Nephron (organoid): Measurements from ENCODE around the gene HCN4.

Experiments used
- H3K27ac Mint-ChIP-seq, 3 experiments: 2 replicates each; pipeline ENCODE4 v1.8.0; 2020; ENCODE audit warnings: mixed read lengths in 3 of 3, mild to moderate bottlenecking in 2 of 3, moderate library complexity in 1 of 3
- H3K27me3 Mint-ChIP-seq: 2 replicates; pipeline ENCODE4 v1.8.0; 2021; ENCODE audit warnings: low read depth, mild to moderate bottlenecking, moderate library complexity, mixed read lengths
- H3K36me3 Mint-ChIP-seq: 2 replicates; pipeline ENCODE4 v1.8.0; 2020; ENCODE audit warnings: low read depth, mixed read lengths
- H3K4me1 Mint-ChIP-seq: 2 replicates; pipeline ENCODE4 v1.8.0; 2020; ENCODE audit warnings: mixed read lengths
- H3K4me3 Mint-ChIP-seq, 3 experiments: 2 replicates each; pipeline ENCODE4 v1.8.0; 2020; ENCODE audit warnings: mild to moderate bottlenecking in 3 of 3, mixed read lengths in 3 of 3, moderate library complexity in 2 of 3
- H3K9me3 Mint-ChIP-seq: 2 replicates; pipeline ENCODE4 v1.8.0; 2020; ENCODE audit warnings: mixed read lengths
- TF ChIP-seq, protein P1 (sequence below), 3 experiments: fragments of 200-600 bp; sonication (generic); IDR thresholded peaks; one replicate each; pipeline ENCODE4 v1.5.0; 2021; ENCODE audit warnings: antibody characterized with exemption in 3 of 3; ENCODE audit not compliant: unreplicated experiment in 3 of 3

The HCN4 gene

GRCh38 chr15:73341886-73342600 lies 26.7 kb downstream of the HCN4 start:
- TF ChIP-seq, protein P1, sequence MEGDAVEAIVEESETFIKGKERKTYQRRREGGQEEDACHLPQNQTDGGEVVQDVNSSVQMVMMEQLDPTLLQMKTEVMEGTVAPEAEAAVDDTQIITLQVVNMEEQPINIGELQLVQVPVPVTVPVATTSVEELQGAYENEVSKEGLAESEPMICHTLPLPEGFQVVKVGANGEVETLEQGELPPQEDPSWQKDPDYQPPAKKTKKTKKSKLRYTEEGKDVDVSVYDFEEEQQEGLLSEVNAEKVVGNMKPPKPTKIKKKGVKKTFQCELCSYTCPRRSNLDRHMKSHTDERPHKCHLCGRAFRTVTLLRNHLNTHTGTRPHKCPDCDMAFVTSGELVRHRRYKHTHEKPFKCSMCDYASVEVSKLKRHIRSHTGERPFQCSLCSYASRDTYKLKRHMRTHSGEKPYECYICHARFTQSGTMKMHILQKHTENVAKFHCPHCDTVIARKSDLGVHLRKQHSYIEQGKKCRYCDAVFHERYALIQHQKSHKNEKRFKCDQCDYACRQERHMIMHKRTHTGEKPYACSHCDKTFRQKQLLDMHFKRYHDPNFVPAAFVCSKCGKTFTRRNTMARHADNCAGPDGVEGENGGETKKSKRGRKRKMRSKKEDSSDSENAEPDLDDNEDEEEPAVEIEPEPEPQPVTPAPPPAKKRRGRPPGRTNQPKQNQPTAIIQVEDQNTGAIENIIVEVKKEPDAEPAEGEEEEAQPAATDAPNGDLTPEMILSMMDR (IDR thresholded peaks at IDR 0.05; ENCODE audit: unreplicated experiment in 3 of 3), result no peak
- Mint-ChIP-seq H3K4me3 (no peak overlapping the region), H3K27ac (no peak overlapping the region), H3K9me3 (peaks cover 3% of the 10 kb centered on the region), H3K27me3 (peaks cover 24% of the 10 kb centered on the region), H3K4me1 (no peaks in the 10 kb centered on the region), H3K36me3 (no peaks in the 10 kb centered on the region)

DNA sequence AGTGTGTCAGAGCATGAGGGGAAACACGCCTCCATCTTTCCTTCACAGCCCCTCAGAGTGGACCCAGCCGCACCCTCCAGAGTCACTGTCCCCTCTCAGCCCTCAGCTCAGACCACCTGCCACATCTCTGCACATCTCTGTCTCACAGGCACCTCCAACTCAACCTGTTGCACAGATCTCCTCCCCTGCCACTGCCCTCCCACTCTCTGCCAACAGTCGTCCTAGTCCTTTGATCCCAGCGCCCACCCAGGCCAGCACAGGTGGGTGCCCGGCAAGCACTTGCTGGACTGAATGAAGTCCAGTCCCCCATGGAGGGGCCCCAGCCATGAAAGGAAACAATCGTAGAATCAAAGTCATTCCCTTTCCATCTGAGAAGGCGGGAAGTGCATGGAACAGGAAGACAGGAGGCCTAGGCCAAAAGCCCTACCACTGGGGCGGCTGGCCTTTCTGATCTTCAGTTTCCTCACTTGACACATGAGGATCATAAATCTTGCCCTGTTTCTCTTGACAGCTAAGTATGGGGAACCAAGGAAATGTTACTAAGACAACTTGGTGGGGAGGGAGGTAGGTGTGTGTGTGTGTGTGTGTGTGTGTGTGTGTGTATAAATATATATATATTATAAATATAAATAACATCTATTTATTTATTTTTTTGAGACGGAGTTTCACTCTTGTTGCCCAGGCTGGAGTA lies 28.1 kb downstream of the HCN4 start:
- no peak overlapping the region for H3K4me3 Mint-ChIP-seq
- H3K27me3 Mint-ChIP-seq, result peaks cover 23% of the 10 kb centered on the region
- H3K4me1 Mint-ChIP-seq, result no peaks in the 10 kb centered on the region
- no peaks in the 10 kb centered on the region for H3K36me3 Mint-ChIP-seq
- H3K9me3 Mint-ChIP-seq, result peaks cover 3% of the 10 kb centered on the region
- TF ChIP-seq, protein P1 (IDR thresholded peaks at IDR 0.05; ENCODE audit: unreplicated experiment in 3 of 3), result no peak
- no peak overlapping the region for H3K27ac Mint-ChIP-seq

DNA sequence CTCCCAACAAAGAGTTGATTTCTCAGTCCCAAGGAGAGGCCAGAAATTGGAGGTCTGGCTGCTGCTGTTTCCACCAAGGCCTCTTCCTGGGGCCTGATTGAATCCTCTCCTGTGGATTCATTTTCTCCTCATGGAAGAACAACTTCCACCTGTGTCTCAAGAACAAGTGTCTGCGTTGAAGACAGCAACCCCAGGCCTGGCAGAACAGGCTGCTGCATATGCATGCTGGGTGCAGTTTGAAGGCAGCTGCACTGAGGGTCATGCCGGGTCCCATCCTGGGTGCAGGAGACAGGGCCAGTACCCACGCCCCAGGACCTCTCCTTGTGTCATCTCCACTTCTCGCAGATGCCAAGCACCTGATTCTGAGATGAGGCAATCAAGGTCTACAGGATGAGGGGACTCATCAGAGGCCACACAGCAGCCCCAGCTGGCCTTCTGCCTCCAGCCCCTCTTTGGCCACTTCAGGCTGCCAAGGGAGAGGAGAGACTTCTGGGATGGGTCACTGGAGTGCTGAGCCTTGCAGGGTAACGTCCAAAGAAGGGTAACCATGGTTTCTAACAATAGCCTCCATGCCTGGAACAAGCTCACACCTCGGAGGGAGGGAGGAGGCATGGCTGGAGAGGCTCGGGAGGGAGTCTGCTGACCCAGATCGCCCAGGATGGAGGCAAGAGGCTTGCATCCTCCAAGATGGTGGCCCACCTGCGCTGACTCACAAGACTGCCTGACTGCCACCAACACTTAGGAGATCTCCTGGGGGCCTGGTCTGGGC lies 30.0 kb downstream of the HCN4 start:
- Mint-ChIP-seq H3K4me1 (no peaks in the 10 kb centered on the region), H3K4me3 (no peak overlapping the region), H3K9me3 (peaks cover 3% of the 10 kb centered on the region), H3K36me3 (no peaks in the 10 kb centered on the region), H3K27ac (no peak overlapping the region), H3K27me3 (peaks cover 27% of the 10 kb centered on the region)
- TF ChIP-seq, protein P1 (IDR thresholded peaks at IDR 0.05; ENCODE audit: unreplicated experiment in 3 of 3), result no peak

GRCh38 chr15:73338058-73338457 lies 30.7 kb downstream of the HCN4 start:
- Mint-ChIP-seq H3K27me3 (peaks cover 20% of the 10 kb centered on the region), H3K27ac (no peak overlapping the region), H3K36me3 (no peaks in the 10 kb centered on the region), H3K9me3 (no peaks in the 10 kb centered on the region), H3K4me3 (no peak overlapping the region), H3K4me1 (no peaks in the 10 kb centered on the region)
- TF ChIP-seq, protein P1 (IDR thresholded peaks at IDR 0.05; ENCODE audit: unreplicated experiment in 3 of 3), result no peak

GRCh38 chr15:73337187-73337586 lies 31.6 kb downstream of the HCN4 start:
- H3K4me1 Mint-ChIP-seq, result no peaks in the 10 kb centered on the region
- no peak overlapping the region for H3K4me3 Mint-ChIP-seq
- H3K27ac Mint-ChIP-seq, result no peak overlapping the region
- peaks cover 19% of the 10 kb centered on the region for H3K27me3 Mint-ChIP-seq
- TF ChIP-seq, protein P1 (IDR thresholded peaks at IDR 0.05; ENCODE audit: unreplicated experiment in 3 of 3), result no peak
- H3K9me3 Mint-ChIP-seq, result no peaks in the 10 kb centered on the region
- no peaks in the 10 kb centered on the region for H3K36me3 Mint-ChIP-seq
